ENCODE results near the gene PUM2. TPM values are rescaled to one million over a fixed set of nuclear protein-coding genes. Genes with fewer than 3 reads are reported as not detected.

PUM2 gene
- total RNA-seq (2022) (96.8 and 106 TPM in 2 replicates), Bru-seq, nascent RNA (percentile 98 among the genes with signal in this experiment), BruChase-seq, experiment 1, labeled RNA remaining after a 6-hour chase (percentile 93 among the genes with signal in this experiment), BruChase-seq, experiment 2, labeled RNA remaining after a 2-hour chase (percentile 95 among the genes with signal in this experiment)
- long read RNA-seq, partial matches to known transcripts = 3 of 26 reads
- long read RNA-seq, other reads (novel, unspliced or antisense) = 20 of 26 reads

GRCh38 chr2:20350753-20351554, at the start of gene PUM2:
Gene PUM2, minus strand, starts transcription at chr2:20350844. Its CDS starts 23,484 bp downstream, at chr2:20327360.
- CTCF ChIA-PET = interaction anchor here (0.6 kb wide), 1 partner anchor 25 kb away, joined by 3 read pairs; no protein-coding TSS in a partner anchor
- TSS peak; percentile 88 for BruUV-seq (replicated peaks)
- Mint-ChIP-seq H3K27me3 (ENCODE audit: unreplicated experiment) (no peaks in the 10 kb centered on the region), H3K4me1 (ENCODE audit: low read depth, unreplicated experiment) (peaks cover 19% of the 10 kb centered on the region), H3K27ac (ENCODE audit: unreplicated experiment) (peak within 1 kb of the TSS; percentile 81), H3K36me3 (ENCODE audit: insufficient read depth, unreplicated experiment) (no peaks in the 10 kb centered on the region), H3K4me3 (ENCODE audit: low read depth, unreplicated experiment) (no peak within 1 kb of the TSS), H3K9me3 (ENCODE audit: low read depth, unreplicated experiment) (no peaks in the 10 kb centered on the region)
- intact Hi-C loops (cut with micrococcal nuclease; ENCODE audit: unreplicated experiment) = no loop called here
- DNase-seq = peak; percentile 96
- no peak for TF ChIP-seq CTCF (IDR thresholded peaks at IDR 0.05; ENCODE audit: unreplicated experiment)

GRCh38 chr2:20400306-20400705, 49.7 kb upstream of the PUM2 start:
- DNase-seq = no peak
- CTCF ChIA-PET = interaction anchor here (0.5 to 1.1 kb wide), 3 partner anchors 10 to 284 kb away, joined by 3 read pairs; no protein-coding TSS in a partner anchor
- H3K27ac Mint-ChIP-seq (ENCODE audit: unreplicated experiment) = no peak overlapping the region
- H3K27me3 Mint-ChIP-seq (ENCODE audit: unreplicated experiment) = peaks cover 14% of the 10 kb centered on the region
- H3K9me3 Mint-ChIP-seq (ENCODE audit: low read depth, unreplicated experiment) = no peaks in the 10 kb centered on the region
- no peaks in the 10 kb centered on the region for H3K36me3 Mint-ChIP-seq (ENCODE audit: insufficient read depth, unreplicated experiment)
- BruUV-seq (replicated peaks) = no TSS peak
- intact Hi-C loops (cut with micrococcal nuclease; ENCODE audit: unreplicated experiment) = no loop called here
- no peak for TF ChIP-seq CTCF (IDR thresholded peaks at IDR 0.05; ENCODE audit: unreplicated experiment)
- no peak overlapping the region for H3K4me3 Mint-ChIP-seq (ENCODE audit: low read depth, unreplicated experiment)
- peaks cover 10% of the 10 kb centered on the region for H3K4me1 Mint-ChIP-seq (ENCODE audit: low read depth, unreplicated experiment)

GRCh38 chr2:20398956-20399567, 48.4 kb upstream of the PUM2 start:
- Mint-ChIP-seq H3K9me3 (ENCODE audit: low read depth, unreplicated experiment) (no peaks in the 10 kb centered on the region), H3K27me3 (ENCODE audit: unreplicated experiment) (peaks cover 23% of the 10 kb centered on the region), H3K4me1 (ENCODE audit: low read depth, unreplicated experiment) (peaks cover 10% of the 10 kb centered on the region), H3K27ac (ENCODE audit: unreplicated experiment) (no peak overlapping the region), H3K4me3 (ENCODE audit: low read depth, unreplicated experiment) (no peak overlapping the region), H3K36me3 (ENCODE audit: insufficient read depth, unreplicated experiment) (no peaks in the 10 kb centered on the region)
- CTCF ChIA-PET = interaction anchor here (1.2 kb wide), 1 partner anchor 244 kb away, joined by 3 read pairs; no protein-coding TSS in a partner anchor
- intact Hi-C loops (cut with micrococcal nuclease; ENCODE audit: unreplicated experiment) = no loop called here
- TF ChIP-seq CTCF (IDR thresholded peaks at IDR 0.05; ENCODE audit: unreplicated experiment) = no peak
- BruUV-seq (replicated peaks) = no TSS peak
- DNase-seq = no peak

- no peak for TF ChIP-seq CTCF (IDR thresholded peaks at IDR 0.05; ENCODE audit: unreplicated experiment)
- no peaks in the 10 kb centered on the region for H3K9me3 Mint-ChIP-seq (ENCODE audit: low read depth, unreplicated experiment)
- no TSS peak for BruUV-seq (replicated peaks)
- H3K4me1 Mint-ChIP-seq (ENCODE audit: low read depth, unreplicated experiment) = peaks cover 10% of the 10 kb centered on the region
- no peaks in the 10 kb centered on the region for H3K36me3 Mint-ChIP-seq (ENCODE audit: insufficient read depth, unreplicated experiment)
- DNase-seq = no peak
- no peak overlapping the region for H3K27ac Mint-ChIP-seq (ENCODE audit: unreplicated experiment)
- CTCF ChIA-PET = no interaction called here
- H3K4me3 Mint-ChIP-seq (ENCODE audit: low read depth, unreplicated experiment) = no peak overlapping the region
- intact Hi-C loops (cut with micrococcal nuclease; ENCODE audit: unreplicated experiment) = loop anchor here (2.0 kb wide), 2 partner anchors 41 to 237 kb away; no protein-coding TSS in a partner anchor
- H3K27me3 Mint-ChIP-seq (ENCODE audit: unreplicated experiment) = peaks cover 29% of the 10 kb centered on the region
These were observed 47.3 kb upstream of the PUM2 start for GRCh38 chr2:20397811-20398447.
